H1 (cell line): ENCODE measurements around the gene ABI3BP. TPM values are rescaled to one million over a fixed set of nuclear protein-coding genes. Genes with fewer than 3 reads are reported as not detected.

Experiments used
- CTCF ChIP-seq, 3 experiments: IDR thresholded peaks; 1 replicate in 2 of 3; 2 replicates in 1 of 3; pipeline versions ENCODE4 v1.5.1 to v1.6.1; 2011; ENCODE audit warnings: low read length in 3 of 3, mild to moderate bottlenecking in 3 of 3, inconsistent platforms in 2 of 3, low read depth in 1 of 3, moderate library complexity in 1 of 3; ENCODE audit not compliant: insufficient read depth in 1 of 3; ENCODE audit errors: control extremely low read depth in 1 of 3
- polyA plus RNA-seq, 7 experiments: library from polyadenylated mRNA; depleted of rRNA in 3 of 7; stranded (reverse) in 5 of 7; unstranded in 2 of 7; fragments of >200 nt in 5 of 7; fragments of 200-250 nt in 2 of 7; gene quantifications; 1 replicate in 5 of 7; 2 replicates in 1 of 7; 4 replicates in 1 of 7; pipeline versions ENCODE4 v1.2.1 to v1.2.3, GENCODE V29; 2011 to 2013; ENCODE audit warnings: missing spikeins in 2 of 7, mixed read lengths in 2 of 7
- total RNA-seq: library from RNA; stranded (reverse); fragmentation: NEBNext Ultra II Directional; extraction: Animal tissue kit (Norgen Biotek cat#: 25700); gene quantifications from 2 replicates; pipeline ENCODE4 v1.2.1, GENCODE V29; 2021

Gene ABI3BP
- total and polyA plus RNA-seq, 2 of the 8 experiments (the other 6 are each of a cell fraction or from before 2014, with no cell fraction given) = 0.08 to 0.32 TPM

- TF ChIP-seq CTCF (IDR thresholded peaks at IDR 0.05; ENCODE audit: control extremely low read depth in 1 of 3, insufficient read depth in 1 of 3, low read depth in 1 of 3, low read length in 3 of 3) = no peak
Observed at GRCh38 chr3:100898681-100899080, 94.5 kb downstream of the ABI3BP start (continued).
